GM12878 (cell line): ENCODE data around the gene CYSRT1. TPM values are rescaled to one million over a fixed set of nuclear protein-coding genes. Genes with fewer than 3 reads are reported as not detected.

Experiments
- ATAC-seq: fragments of 200-7000 bp; cut with Tn5 transposase; 3 replicates; pipeline ENCODE4 v1.9.1; 2020; ENCODE audit warnings: mild to moderate bottlenecking, moderate library complexity
- BruUV-seq: library from RNA; stranded (reverse); fragments of 400-500 nt; replicated peaks from 2 replicates; lab custom pipeline; 2021; lab: Mats Ljungman, UMichigan
- CTCF ChIA-PET: fragments of 300-600 bp; sonication (Branson Sonifier 250); formaldehyde crosslinking; extraction: SDS; loops from one replicate; lab custom pipeline; 2021; ENCODE audit warnings: inconsistent platforms; lab: Yijun Ruan, JAX
- POLR2A ChIA-PET: fragments of 350-600 bp; formaldehyde crosslinking; extraction: SDS; loops from one replicate; lab custom pipeline; 2021; ENCODE audit warnings: inconsistent platforms; lab: Charles Lee
- RAD21 ChIA-PET: fragments of 300-600 bp; sonication (Branson Sonifier 250); formaldehyde crosslinking; loops from one replicate; lab custom pipeline; 2023; ENCODE audit warnings: antibody characterized with exemption; ENCODE audit not compliant: unreplicated experiment; lab: Charles Lee
- SMC1A ChIA-PET: fragments of 300-600 bp; sonication (Branson Sonifier 250); formaldehyde crosslinking; loops from one replicate; lab custom pipeline; 2023; ENCODE audit not compliant: unreplicated experiment, uncharacterized antibody; lab: Charles Lee
- DNase-seq: peaks from one replicate; pipeline ENCODE4 v3.0.0-alpha.2; 2011; ENCODE audit warnings: low read depth, low spot score
- FAIRE-seq: peaks from 3 replicates; lab custom pipeline; 2011; peaks lifted over from hg19 to GRCh38; lab: Jason Lieb, UNC
- H2AFZ ChIP-seq: 2 replicates; pipeline ENCODE4 v1.6.0; 2011; ENCODE audit warnings: low read depth, low read length, control low read depth; ENCODE audit not compliant: control insufficient read depth
- H3K27ac ChIP-seq: 2 replicates; pipeline ENCODE4 v1.5.1; 2011; ENCODE audit warnings: control low read depth; ENCODE audit not compliant: control insufficient read depth, insufficient read depth
- H3K27me3 ChIP-seq, 2 experiments: replicated peaks in 1 of 2; 2 replicates each; pipeline versions ENCODE4 v1.6.0 to v1.6.1; 2011; ENCODE audit warnings: low read length in 1 of 2; ENCODE audit not compliant: control insufficient read depth in 2 of 2, insufficient read depth in 2 of 2
- H3K36me3 ChIP-seq, 2 experiments: 2 replicates each; pipeline ENCODE4 v1.5.1; 2011; ENCODE audit warnings: low read length in 1 of 2; ENCODE audit not compliant: control insufficient read depth in 2 of 2, insufficient read depth in 2 of 2
- H3K4me1 ChIP-seq: 2 replicates; pipeline ENCODE4 v1.6.1; 2011; ENCODE audit warnings: mild to moderate bottlenecking, low read length, moderate library complexity, mixed read lengths; ENCODE audit not compliant: control insufficient read depth, insufficient read depth
- H3K4me2 ChIP-seq: 2 replicates; pipeline ENCODE4 v1.6.0; 2011; ENCODE audit warnings: control low read depth; ENCODE audit not compliant: control insufficient read depth, insufficient read depth
- H3K4me3 ChIP-seq: fragments of 200-600 bp; sonication (generic); 2 replicates; pipeline ENCODE4 v1.5.1; 2016
- H3K79me2 ChIP-seq: 2 replicates; pipeline ENCODE4 v1.6.0; 2011; ENCODE audit warnings: low read length; ENCODE audit not compliant: control insufficient read depth, insufficient read depth
- H3K9ac ChIP-seq: 2 replicates; pipeline ENCODE4 v1.8.0; 2011; ENCODE audit warnings: low read length, control low read depth, mixed read lengths; ENCODE audit not compliant: control insufficient read depth, insufficient read depth
- H3K9me3 ChIP-seq: replicated peaks from 3 replicates; pipeline ENCODE4 v1.5.1; 2011; ENCODE audit warnings: mild to moderate bottlenecking, low read length; ENCODE audit not compliant: control insufficient read depth, insufficient read depth
- H4K20me1 ChIP-seq: 2 replicates; pipeline ENCODE4 v1.6.0; 2011; ENCODE audit not compliant: control insufficient read depth, insufficient read depth
- POLR2A ChIP-seq: IDR thresholded peaks from 2 replicates; pipeline ENCODE4 v1.6.1; 2011; ENCODE audit warnings: low read depth, mild to moderate bottlenecking, low read length
- WGBS: methylation state at CpG from one replicate; pipeline ENCODE4 v1.1.6; 2016; ENCODE audit warnings: low lambda C conversion rate; ENCODE audit not compliant: insufficient replicate concordance, insufficient coverage; ENCODE audit errors: missing lambda C conversion rate; 5-methylcytosine and 5-hydroxymethylcytosine counted together
- in situ Hi-C: fragments of 300-500 bp; cut with MboI; formaldehyde crosslinking; loops from 9 replicates; pipeline ENCODE4 v1.14.3; 2018; ENCODE audit warnings: mixed read lengths
- intact Hi-C: fragments of 100-400 bp; cut with micrococcal nuclease; formaldehyde crosslinking; loops from one replicate; pipeline ENCODE4 v1.14.2; 2022; ENCODE audit not compliant: unreplicated experiment
- polyA plus RNA-seq, 11 experiments: library from polyadenylated mRNA; depleted of rRNA in 4 of 11; unstranded in 6 of 11; stranded (reverse) in 5 of 11; fragments of >200 nt; fragmentation: Nextera tagmentation in 4 of 11; fragmentation: Illumina TruSeq in 1 of 11; extraction: Ambion mirVana in 4 of 11; extraction: Trizol in 1 of 11; gene quantifications; 1 replicate in 1 of 11; 2 replicates in 10 of 11; pipeline versions ENCODE4 v1.2.1 to v1.2.3, GENCODE V29; 2011 to 2016; ENCODE audit warnings: inconsistent platforms in 2 of 11, missing spikeins in 2 of 11, low read depth in 1 of 11
- total RNA-seq, 4 experiments: library from RNA; depleted of rRNA in 3 of 4; stranded (reverse); fragments of >200 nt in 3 of 4; fragmentation: Illumina TruSeq in 1 of 4; extraction: Trizol in 1 of 4; gene quantifications; 2 replicates each; pipeline versions ENCODE4 v1.2.1 to v1.2.3, GENCODE V29; 2013 to 2021
- TF ChIP-seq, protein P1 (sequence below): IDR thresholded peaks from 2 replicates; pipeline ENCODE4 v1.6.1; 2012; ENCODE audit warnings: mild to moderate bottlenecking, low read depth, low read length
- TF ChIP-seq, protein P2 (sequence below): IDR thresholded peaks from 2 replicates; pipeline ENCODE4 v1.6.1; 2012; ENCODE audit warnings: low read depth, low read length, improper control_type of control experiment

Gene CYSRT1
- total and polyA plus RNA-seq, 10 of the 15 experiments (the other 5 are each of a cell fraction or from before 2014, with no cell fraction given): 0.24 to 3.6 (median 0.97) TPM; not detected in 1

DNA sequence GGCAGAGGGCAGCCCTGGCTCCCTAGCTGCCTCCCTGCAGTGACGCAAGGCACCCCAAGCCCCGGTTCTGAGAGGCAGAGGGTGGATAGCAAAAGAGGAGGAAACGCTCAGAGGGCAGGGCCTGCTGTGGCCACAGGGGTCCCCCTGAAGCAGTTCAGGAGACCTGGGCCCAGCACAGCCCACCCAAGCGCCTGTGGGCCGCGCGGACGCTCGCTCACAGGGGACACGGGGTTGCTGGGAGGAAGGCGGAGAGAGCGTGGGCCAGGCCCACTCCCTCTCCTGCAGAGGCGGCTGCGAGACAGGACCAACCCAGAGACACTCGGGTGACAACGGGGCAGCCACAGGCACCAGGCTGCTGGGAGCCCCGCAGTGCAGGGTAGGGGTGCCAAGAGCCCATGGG, 45.2 kb upstream of the CYSRT1 start:
- in situ Hi-C loops: no loop called here

More for the DNA sequence above, 45.2 kb upstream of the CYSRT1 start:
- Histone ChIP-seq H3K4me1 (no peaks in the 10 kb centered on the region), H3K4me2 (no peak overlapping the region), H3K9me3 (no peaks in the 10 kb centered on the region), H3K79me2 (no peaks in the 10 kb centered on the region), H3K36me3 (peaks cover 7 to 26% of the 10 kb centered on the region in 2 experiments), H3K4me3 (no peak overlapping the region), H3K27ac (no peak overlapping the region), H4K20me1 (no peaks in the 10 kb centered on the region), H3K27me3 (no peaks in the 10 kb centered on the region), H2AFZ (no peak overlapping the region), H3K9ac (no peak overlapping the region)
- POLR2A ChIA-PET: no interaction called here
- TF ChIP-seq, protein P1, sequence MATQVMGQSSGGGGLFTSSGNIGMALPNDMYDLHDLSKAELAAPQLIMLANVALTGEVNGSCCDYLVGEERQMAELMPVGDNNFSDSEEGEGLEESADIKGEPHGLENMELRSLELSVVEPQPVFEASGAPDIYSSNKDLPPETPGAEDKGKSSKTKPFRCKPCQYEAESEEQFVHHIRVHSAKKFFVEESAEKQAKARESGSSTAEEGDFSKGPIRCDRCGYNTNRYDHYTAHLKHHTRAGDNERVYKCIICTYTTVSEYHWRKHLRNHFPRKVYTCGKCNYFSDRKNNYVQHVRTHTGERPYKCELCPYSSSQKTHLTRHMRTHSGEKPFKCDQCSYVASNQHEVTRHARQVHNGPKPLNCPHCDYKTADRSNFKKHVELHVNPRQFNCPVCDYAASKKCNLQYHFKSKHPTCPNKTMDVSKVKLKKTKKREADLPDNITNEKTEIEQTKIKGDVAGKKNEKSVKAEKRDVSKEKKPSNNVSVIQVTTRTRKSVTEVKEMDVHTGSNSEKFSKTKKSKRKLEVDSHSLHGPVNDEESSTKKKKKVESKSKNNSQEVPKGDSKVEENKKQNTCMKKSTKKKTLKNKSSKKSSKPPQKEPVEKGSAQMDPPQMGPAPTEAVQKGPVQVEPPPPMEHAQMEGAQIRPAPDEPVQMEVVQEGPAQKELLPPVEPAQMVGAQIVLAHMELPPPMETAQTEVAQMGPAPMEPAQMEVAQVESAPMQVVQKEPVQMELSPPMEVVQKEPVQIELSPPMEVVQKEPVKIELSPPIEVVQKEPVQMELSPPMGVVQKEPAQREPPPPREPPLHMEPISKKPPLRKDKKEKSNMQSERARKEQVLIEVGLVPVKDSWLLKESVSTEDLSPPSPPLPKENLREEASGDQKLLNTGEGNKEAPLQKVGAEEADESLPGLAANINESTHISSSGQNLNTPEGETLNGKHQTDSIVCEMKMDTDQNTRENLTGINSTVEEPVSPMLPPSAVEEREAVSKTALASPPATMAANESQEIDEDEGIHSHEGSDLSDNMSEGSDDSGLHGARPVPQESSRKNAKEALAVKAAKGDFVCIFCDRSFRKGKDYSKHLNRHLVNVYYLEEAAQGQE: no peak
- TF ChIP-seq, protein P2, sequence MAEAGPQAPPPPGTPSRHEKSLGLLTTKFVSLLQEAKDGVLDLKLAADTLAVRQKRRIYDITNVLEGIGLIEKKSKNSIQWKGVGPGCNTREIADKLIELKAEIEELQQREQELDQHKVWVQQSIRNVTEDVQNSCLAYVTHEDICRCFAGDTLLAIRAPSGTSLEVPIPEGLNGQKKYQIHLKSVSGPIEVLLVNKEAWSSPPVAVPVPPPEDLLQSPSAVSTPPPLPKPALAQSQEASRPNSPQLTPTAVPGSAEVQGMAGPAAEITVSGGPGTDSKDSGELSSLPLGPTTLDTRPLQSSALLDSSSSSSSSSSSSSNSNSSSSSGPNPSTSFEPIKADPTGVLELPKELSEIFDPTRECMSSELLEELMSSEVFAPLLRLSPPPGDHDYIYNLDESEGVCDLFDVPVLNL: no peak
- 0 out of 2 replicates have a peak, but pooled peaks have one; percentile 10 for TF ChIP-seq POLR2A
- 86% methylated on average over 17 of the region's 17 CpGs for WGBS
- SMC1A ChIA-PET: no interaction called here
- intact Hi-C loops: no loop called here
- no peak for FAIRE-seq
- no peak for ATAC-seq
- CTCF ChIA-PET: no interaction called here
- no TSS peak for BruUV-seq
- RAD21 ChIA-PET: no interaction called here
- DNase-seq: no peak
